ENCODE data around the gene GNAT2.

GRCh38 chr1:109603229-109603628 lies 16.2 kb downstream of the GNAT2 start:
- no peak for TF ChIP-seq EZH2 (IDR thresholded peaks at IDR 0.05; ENCODE audit: insufficient read depth, poor library complexity, severe bottlenecking)
- TF ChIP-seq EZH2phosphoT487 (IDR thresholded peaks at IDR 0.05; ENCODE audit: insufficient read depth, low read depth), result no peak

Data from GM23248 (cell line).